SK-N-SH treated with all-trans-retinoic acid at 6 μM for 48 hours (cell line): Measurements from ENCODE around the gene CCBE1.

ENCODE experiments used
- GLIS3 ChIP-seq: fragments of 250-450 bp; sonication (Bioruptor Pico); IDR thresholded peaks from 2 replicates; pipeline ENCODE4 v1.5.0; 2020; ENCODE audit warnings: mild to moderate bottlenecking, moderate library complexity
- ISL1 ChIP-seq: fragments of 250-450 bp; sonication (Bioruptor Pico); IDR thresholded peaks from 2 replicates; pipeline ENCODE4 v2.1.2; 2022; ENCODE audit warnings: mild to moderate bottlenecking, moderate library complexity
- SNAI2 ChIP-seq: fragments of 250-450 bp; sonication (Bioruptor Pico); IDR thresholded peaks from 2 replicates; pipeline ENCODE4 v1.5.0; 2020; ENCODE audit warnings: mild to moderate bottlenecking, moderate library complexity
- ZC3H10 ChIP-seq: fragments of 250-450 bp; sonication (Bioruptor Pico); IDR thresholded peaks from 2 replicates; pipeline ENCODE4 v1.5.1; 2021; ENCODE audit warnings: mild to moderate bottlenecking, moderate library complexity
- ZNF565 ChIP-seq: fragments of 450-650 bp; formaldehyde crosslinking; conservative IDR thresholded peaks from 2 replicates; pipeline ENCODE4 v1.5.0; 2020; ENCODE audit warnings: low read depth, mild to moderate bottlenecking, moderate library complexity
- TF ChIP-seq, protein P1 (sequence below): fragments of 250-450 bp; sonication (Bioruptor Pico); IDR thresholded peaks from 2 replicates; pipeline ENCODE4 v1.8.0; 2020; ENCODE audit warnings: mild to moderate bottlenecking, moderate library complexity, borderline replicate concordance

DNA sequence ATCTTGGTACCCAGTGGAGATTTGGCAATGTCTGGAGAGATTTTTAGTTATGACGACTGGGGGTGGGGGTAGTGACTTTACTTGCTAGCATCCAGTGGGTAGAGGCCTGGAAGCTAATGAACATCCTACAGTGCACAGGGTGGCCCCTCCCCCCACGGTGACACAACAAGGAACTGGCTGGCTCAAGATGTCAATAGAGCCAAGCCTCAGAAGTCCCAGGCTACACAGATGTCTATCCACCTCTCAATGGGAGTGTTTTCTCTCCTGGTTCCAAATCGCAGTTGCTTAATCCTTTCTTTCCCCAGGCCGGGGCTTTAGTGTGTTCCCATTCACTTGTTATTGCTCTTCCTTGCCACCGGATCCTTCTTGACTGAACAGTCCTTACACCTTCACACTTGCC, 9.3 kb upstream of the CCBE1 start:
- TF ChIP-seq, protein P1, sequence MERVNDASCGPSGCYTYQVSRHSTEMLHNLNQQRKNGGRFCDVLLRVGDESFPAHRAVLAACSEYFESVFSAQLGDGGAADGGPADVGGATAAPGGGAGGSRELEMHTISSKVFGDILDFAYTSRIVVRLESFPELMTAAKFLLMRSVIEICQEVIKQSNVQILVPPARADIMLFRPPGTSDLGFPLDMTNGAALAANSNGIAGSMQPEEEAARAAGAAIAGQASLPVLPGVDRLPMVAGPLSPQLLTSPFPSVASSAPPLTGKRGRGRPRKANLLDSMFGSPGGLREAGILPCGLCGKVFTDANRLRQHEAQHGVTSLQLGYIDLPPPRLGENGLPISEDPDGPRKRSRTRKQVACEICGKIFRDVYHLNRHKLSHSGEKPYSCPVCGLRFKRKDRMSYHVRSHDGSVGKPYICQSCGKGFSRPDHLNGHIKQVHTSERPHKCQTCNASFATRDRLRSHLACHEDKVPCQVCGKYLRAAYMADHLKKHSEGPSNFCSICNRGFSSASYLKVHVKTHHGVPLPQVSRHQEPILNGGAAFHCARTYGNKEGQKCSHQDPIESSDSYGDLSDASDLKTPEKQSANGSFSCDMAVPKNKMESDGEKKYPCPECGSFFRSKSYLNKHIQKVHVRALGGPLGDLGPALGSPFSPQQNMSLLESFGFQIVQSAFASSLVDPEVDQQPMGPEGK (CRISPR knock-in tag): no peak
- no peak for TF ChIP-seq GLIS3 (CRISPR knock-in tag)
- no peak for TF ChIP-seq ZC3H10
- no peak for TF ChIP-seq ISL1 (CRISPR knock-in tag)
- TF ChIP-seq SNAI2 (CRISPR knock-in tag): no peak
- no peak for TF ChIP-seq ZNF565 (CRISPR knock-in tag)
